ENCODE data around the gene ARFIP1.
"Not testable (repeated sequence)": the region's sequence is repeated elsewhere in the genome, so short reads cannot be mapped to it uniquely, and the experiment has no call there.

The ARFIP1 gene

GRCh38 chr4:152848508-152848907 is 68.8 kb downstream of the ARFIP1 start:
- no peak for DNase-seq

GRCh38 chr4:152849350-152849749 is 69.6 kb downstream of the ARFIP1 start:
- DNase-seq, result no peak

GRCh38 chr4:152850377-152850776 is 70.6 kb downstream of the ARFIP1 start:
- DNase-seq, result peak; percentile 73

- DNase-seq, result no peak
Observed at GRCh38 chr4:152851226-152851625, 71.5 kb downstream of the ARFIP1 start.

GRCh38 chr4:152853293-152853692 is 73.5 kb downstream of the ARFIP1 start:
- no peak for DNase-seq

- not testable (repeated sequence) for DNase-seq
Observed at GRCh38 chr4:152854016-152854415, 74.3 kb downstream of the ARFIP1 start.

GRCh38 chr4:152856960-152857359 is 77.2 kb downstream of the ARFIP1 start:
- DNase-seq, result no peak

GRCh38 chr4:152858934-152859333 is 79.2 kb downstream of the ARFIP1 start:
- no peak for DNase-seq

- DNase-seq, result no peak
Observed at GRCh38 chr4:152860046-152860445, 80.3 kb downstream of the ARFIP1 start.

- no peak for DNase-seq
Observed at GRCh38 chr4:152862608-152863007, 82.9 kb downstream of the ARFIP1 start.

- no peak for DNase-seq
Observed at GRCh38 chr4:152864361-152864760, 84.6 kb downstream of the ARFIP1 start.

- DNase-seq, result not testable (repeated sequence)
Observed at GRCh38 chr4:152866432-152866993, 86.8 kb downstream of the ARFIP1 start.

- no peak for DNase-seq
Observed at GRCh38 chr4:152870606-152871005, 90.9 kb downstream of the ARFIP1 start.

GRCh38 chr4:152875261-152875660 is 95.5 kb downstream of the ARFIP1 start:
- no peak for DNase-seq

- DNase-seq, result no peak
Observed at GRCh38 chr4:152877868-152878267, 98.1 kb downstream of the ARFIP1 start.

- peak; percentile 63 for DNase-seq
Observed at GRCh38 chr4:152880263-152880662, 100.5 kb downstream of the ARFIP1 start.

GRCh38 chr4:152881974-152882373 is 102.2 kb downstream of the ARFIP1 start:
- DNase-seq, result no peak

- DNase-seq, result no peak
Observed at GRCh38 chr4:152885185-152885584, 105.4 kb downstream of the ARFIP1 start.

- no peak for DNase-seq
Observed at GRCh38 chr4:152886201-152886600, 106.4 kb downstream of the ARFIP1 start.

GRCh38 chr4:152887981-152888380 is 108.2 kb downstream of the ARFIP1 start:
- no peak for DNase-seq

GRCh38 chr4:152892974-152893373 is 113.2 kb downstream of the ARFIP1 start:
- no peak for DNase-seq

- DNase-seq, result no peak
Observed at GRCh38 chr4:152894673-152895072, 114.9 kb downstream of the ARFIP1 start.

- peak; percentile 58 for DNase-seq
Observed at GRCh38 chr4:152896811-152897210, 117.1 kb downstream of the ARFIP1 start.

- not testable (repeated sequence) for DNase-seq
Observed at GRCh38 chr4:152898133-152898532, 118.4 kb downstream of the ARFIP1 start.

- no peak for DNase-seq
Observed at GRCh38 chr4:152898606-152899005, 118.9 kb downstream of the ARFIP1 start.

GRCh38 chr4:152900395-152900794 is 120.6 kb downstream of the ARFIP1 start:
- DNase-seq, result no peak
